Stimulated activated naive CD8-positive, alpha-beta T cell treated with anti-CD3 and anti-CD28 coated beads, Interleukin-15, Interleukin-2, amounts not matched to agents 100 ng/mL and 50 ng/mL, for 24 hours (primary cell): ENCODE data around the gene ARF1.

Experiments used
- H3K27ac Mint-ChIP-seq: one replicate; pipeline ENCODE4 v1.8.0; 2021; ENCODE audit warnings: mild to moderate bottlenecking, mixed read lengths
- H3K27me3 Mint-ChIP-seq: one replicate; pipeline ENCODE4 v1.8.0; 2021; ENCODE audit warnings: mixed read lengths
- H3K36me3 Mint-ChIP-seq: one replicate; pipeline ENCODE4 v1.8.0; 2021; ENCODE audit warnings: low read depth, mixed read lengths
- H3K4me1 Mint-ChIP-seq: one replicate; pipeline ENCODE4 v1.8.0; 2021; ENCODE audit warnings: low read depth, mixed read lengths
- H3K4me3 Mint-ChIP-seq: one replicate; pipeline ENCODE4 v1.8.0; 2021; ENCODE audit warnings: mild to moderate bottlenecking, mixed read lengths
- H3K9me3 Mint-ChIP-seq: one replicate; pipeline ENCODE4 v1.8.0; 2021; ENCODE audit warnings: mixed read lengths

Gene ARF1

GRCh38 chr1:228073061-228073856 is 9.2 kb upstream of the ARF1 start:
- Mint-ChIP-seq H3K27ac (no peak overlapping the region), H3K27me3 (no peaks in the 10 kb centered on the region), H3K36me3 (no peaks in the 10 kb centered on the region), H3K4me3 (no peak overlapping the region), H3K4me1 (no peaks in the 10 kb centered on the region), H3K9me3 (no peaks in the 10 kb centered on the region)

GRCh38 chr1:228073857-228074545 is 8.5 kb upstream of the ARF1 start:
- Mint-ChIP-seq H3K4me1 (peaks cover 4% of the 10 kb centered on the region), H3K27me3 (no peaks in the 10 kb centered on the region), H3K4me3 (no peak overlapping the region), H3K9me3 (no peaks in the 10 kb centered on the region), H3K27ac (no peak overlapping the region), H3K36me3 (no peaks in the 10 kb centered on the region)

GRCh38 chr1:228074954-228075730 is 7.4 kb upstream of the ARF1 start:
- Mint-ChIP-seq H3K36me3 (no peaks in the 10 kb centered on the region), H3K4me1 (peaks cover 8% of the 10 kb centered on the region), H3K9me3 (no peaks in the 10 kb centered on the region), H3K4me3 (no peak overlapping the region), H3K27me3 (no peaks in the 10 kb centered on the region), H3K27ac (no peak overlapping the region)

- H3K9me3 Mint-ChIP-seq, result no peaks in the 10 kb centered on the region
- no peaks in the 10 kb centered on the region for H3K36me3 Mint-ChIP-seq
- H3K4me3 Mint-ChIP-seq, result no peak overlapping the region
- no peaks in the 10 kb centered on the region for H3K27me3 Mint-ChIP-seq
- no peak overlapping the region for H3K27ac Mint-ChIP-seq
- H3K4me1 Mint-ChIP-seq, result peaks cover 8% of the 10 kb centered on the region
Observed at GRCh38 chr1:228075801-228076271, 6.7 kb upstream of the ARF1 start.

- no peaks in the 10 kb centered on the region for H3K27me3 Mint-ChIP-seq
- H3K9me3 Mint-ChIP-seq, result no peaks in the 10 kb centered on the region
- no peak overlapping the region for H3K4me3 Mint-ChIP-seq
- peaks cover 8% of the 10 kb centered on the region for H3K4me1 Mint-ChIP-seq
- no peaks in the 10 kb centered on the region for H3K36me3 Mint-ChIP-seq
- H3K27ac Mint-ChIP-seq, result no peak overlapping the region
Observed at GRCh38 chr1:228076796-228077430, 5.6 kb upstream of the ARF1 start.

GRCh38 chr1:228077565-228078330 is 4.8 kb upstream of the ARF1 start:
- H3K36me3 Mint-ChIP-seq, result no peaks in the 10 kb centered on the region
- no peaks in the 10 kb centered on the region for H3K9me3 Mint-ChIP-seq
- peaks cover 8% of the 10 kb centered on the region for H3K4me1 Mint-ChIP-seq
- H3K4me3 Mint-ChIP-seq, result no peak overlapping the region
- H3K27me3 Mint-ChIP-seq, result no peaks in the 10 kb centered on the region
- H3K27ac Mint-ChIP-seq, result no peak overlapping the region

- H3K36me3 Mint-ChIP-seq, result peaks cover 9% of the 10 kb centered on the region
- no peaks in the 10 kb centered on the region for H3K9me3 Mint-ChIP-seq
- no peak overlapping the region for H3K27ac Mint-ChIP-seq
- H3K4me3 Mint-ChIP-seq, result no peak overlapping the region
- no peaks in the 10 kb centered on the region for H3K27me3 Mint-ChIP-seq
- peaks cover 8% of the 10 kb centered on the region for H3K4me1 Mint-ChIP-seq
Observed at GRCh38 chr1:228079013-228079412, 3.5 kb upstream of the ARF1 start.

GRCh38 chr1:228079601-228080263 is 2.8 kb upstream of the ARF1 start:
- no peak overlapping the region for H3K4me3 Mint-ChIP-seq
- H3K27ac Mint-ChIP-seq, result no peak overlapping the region
- H3K9me3 Mint-ChIP-seq, result no peaks in the 10 kb centered on the region
- no peaks in the 10 kb centered on the region for H3K27me3 Mint-ChIP-seq
- H3K4me1 Mint-ChIP-seq, result peaks cover 15% of the 10 kb centered on the region
- H3K36me3 Mint-ChIP-seq, result peaks cover 16% of the 10 kb centered on the region

GRCh38 chr1:228081144-228081543 is 1.4 kb upstream of the ARF1 start:
- Mint-ChIP-seq H3K9me3 (no peaks in the 10 kb centered on the region), H3K36me3 (peaks cover 30% of the 10 kb centered on the region), H3K27ac (peak overlapping the region; percentile 89), H3K4me3 (peak overlapping the region; percentile 97), H3K4me1 (peaks cover 29% of the 10 kb centered on the region), H3K27me3 (no peaks in the 10 kb centered on the region)

- H3K4me1 Mint-ChIP-seq, result peaks cover 34% of the 10 kb centered on the region
- no peaks in the 10 kb centered on the region for H3K27me3 Mint-ChIP-seq
- peaks cover 33% of the 10 kb centered on the region for H3K36me3 Mint-ChIP-seq
- no peaks in the 10 kb centered on the region for H3K9me3 Mint-ChIP-seq
- H3K27ac Mint-ChIP-seq, result peak overlapping the region; percentile 89
- peak overlapping the region; percentile 97 for H3K4me3 Mint-ChIP-seq
Observed at GRCh38 chr1:228081578-228082213, 812 bp upstream of the ARF1 start.

- Mint-ChIP-seq H3K4me1 (peaks cover 49% of the 10 kb centered on the region), H3K36me3 (peaks cover 48% of the 10 kb centered on the region), H3K27me3 (no peaks in the 10 kb centered on the region), H3K4me3 (peak overlapping the region; percentile 97), H3K9me3 (no peaks in the 10 kb centered on the region), H3K27ac (peak overlapping the region; percentile 97)
Observed at GRCh38 chr1:228082918-228083870, 686 bp downstream of the ARF1 start.

GRCh38 chr1:228083871-228084278 is 1.4 kb downstream of the ARF1 start:
- H3K36me3 Mint-ChIP-seq, result peaks cover 54% of the 10 kb centered on the region
- H3K4me1 Mint-ChIP-seq, result peaks cover 53% of the 10 kb centered on the region
- H3K9me3 Mint-ChIP-seq, result no peaks in the 10 kb centered on the region
- peak overlapping the region; percentile 97 for H3K4me3 Mint-ChIP-seq
- peak overlapping the region; percentile 97 for H3K27ac Mint-ChIP-seq
- H3K27me3 Mint-ChIP-seq, result no peaks in the 10 kb centered on the region
